Endometrium (tissue), 2 donors: ENCODE results near the gene SMTNL1.
A peak's percentile ranks its signal among the peaks of the same experiment; 100 is the strongest.
"Not testable (repeated sequence)": the region's sequence is repeated elsewhere in the genome, so short reads cannot be mapped to it uniquely, and the experiment has no call there.

Source experiments
- FAIRE-seq: peaks from 2 replicates; lab custom pipeline; 2012; peaks lifted over from hg19 to GRCh38; lab: Jason Lieb, UNC
- donor health status: control.
- donor health status: control.

Gene SMTNL1

DNA sequence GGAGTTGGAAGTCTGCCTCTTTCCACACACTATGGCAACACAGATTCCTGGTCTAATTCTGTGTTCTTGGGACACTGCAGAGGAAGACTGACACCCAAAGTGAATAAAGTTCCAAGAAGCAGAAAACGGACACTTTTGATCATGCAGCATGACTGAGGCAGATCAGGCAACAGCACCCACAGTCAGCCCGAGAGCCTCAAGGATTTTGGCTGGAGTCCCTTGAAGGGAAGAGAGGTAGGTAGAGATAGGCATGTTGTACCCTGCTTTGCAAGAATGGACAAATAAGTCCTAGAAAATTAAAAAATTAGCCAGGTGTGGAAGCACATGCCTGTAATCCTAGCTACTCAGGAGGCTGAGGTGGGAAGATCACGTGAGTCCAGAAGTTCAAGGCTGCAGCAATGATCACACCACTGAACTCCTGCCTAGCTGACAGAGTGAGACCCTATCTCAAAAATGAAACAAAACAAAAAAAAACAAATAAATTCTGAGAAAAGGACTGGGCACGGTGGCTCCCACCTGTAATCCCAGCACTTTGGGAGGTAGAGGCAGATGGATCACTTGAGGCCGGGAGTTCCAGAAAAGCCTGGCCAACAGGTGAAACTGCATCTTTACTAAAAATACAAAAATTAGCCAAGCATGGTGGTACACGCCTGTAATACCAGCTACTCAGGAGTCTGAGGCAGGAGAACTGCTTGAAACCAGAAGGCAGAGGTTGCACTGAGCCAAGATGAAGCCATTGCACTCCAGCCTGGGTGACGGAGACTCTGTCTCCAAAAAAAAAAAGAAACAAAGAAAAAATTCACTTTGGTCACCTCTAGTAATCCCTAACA is 28.8 kb upstream of the SMTNL1 start:
- FAIRE-seq: no peak

- no peak for FAIRE-seq
Measured at GRCh38 chr11:57511741-57512430, 25.5 kb upstream of the SMTNL1 start.

GRCh38 chr11:57512646-57513451 is 24.5 kb upstream of the SMTNL1 start:
- no peak for FAIRE-seq

- no peak for FAIRE-seq
Measured at GRCh38 chr11:57513452-57513795, 24.0 kb upstream of the SMTNL1 start.

GRCh38 chr11:57513911-57514537 is 23.4 kb upstream of the SMTNL1 start:
- FAIRE-seq: no peak

DNA sequence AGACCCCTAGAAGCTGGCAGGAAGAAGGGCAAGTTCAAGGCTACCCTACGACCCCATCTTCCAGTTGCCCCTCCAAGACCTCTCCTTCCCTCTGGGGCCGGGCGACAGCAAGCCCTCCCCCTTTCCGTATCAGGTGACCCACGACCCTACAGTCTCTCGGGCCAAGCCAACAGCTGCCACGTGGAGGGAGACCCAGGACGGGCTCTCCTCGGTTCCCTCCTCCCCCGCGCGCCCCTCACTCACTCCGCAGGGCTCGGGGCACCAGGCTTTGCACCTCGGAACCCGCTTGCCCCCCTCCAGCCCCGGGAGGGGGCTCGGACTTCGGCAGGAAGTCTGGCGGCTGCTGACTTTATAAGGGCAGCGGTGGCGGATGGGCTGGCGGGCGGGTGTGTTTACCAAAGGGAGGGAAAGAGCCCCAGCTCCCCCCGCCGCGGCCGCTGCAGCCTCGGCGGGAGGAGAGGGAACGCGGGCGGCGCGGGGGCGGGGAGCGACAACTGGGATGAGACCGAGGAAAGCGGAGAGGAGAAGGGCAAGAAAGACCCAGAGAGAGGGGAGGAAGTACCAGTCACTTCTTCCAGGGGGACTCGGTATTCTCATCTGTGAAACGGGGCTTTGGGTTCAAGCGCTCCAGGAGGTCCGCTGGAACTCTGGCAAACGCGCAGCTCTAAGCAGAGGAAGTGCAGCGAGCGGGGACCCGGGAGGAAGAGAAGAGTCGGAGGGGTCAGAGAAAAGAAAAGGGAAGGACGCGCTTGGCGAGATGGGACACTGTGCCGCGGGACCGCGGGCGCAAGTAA is 22.7 kb upstream of the SMTNL1 start:
- FAIRE-seq: no peak

DNA sequence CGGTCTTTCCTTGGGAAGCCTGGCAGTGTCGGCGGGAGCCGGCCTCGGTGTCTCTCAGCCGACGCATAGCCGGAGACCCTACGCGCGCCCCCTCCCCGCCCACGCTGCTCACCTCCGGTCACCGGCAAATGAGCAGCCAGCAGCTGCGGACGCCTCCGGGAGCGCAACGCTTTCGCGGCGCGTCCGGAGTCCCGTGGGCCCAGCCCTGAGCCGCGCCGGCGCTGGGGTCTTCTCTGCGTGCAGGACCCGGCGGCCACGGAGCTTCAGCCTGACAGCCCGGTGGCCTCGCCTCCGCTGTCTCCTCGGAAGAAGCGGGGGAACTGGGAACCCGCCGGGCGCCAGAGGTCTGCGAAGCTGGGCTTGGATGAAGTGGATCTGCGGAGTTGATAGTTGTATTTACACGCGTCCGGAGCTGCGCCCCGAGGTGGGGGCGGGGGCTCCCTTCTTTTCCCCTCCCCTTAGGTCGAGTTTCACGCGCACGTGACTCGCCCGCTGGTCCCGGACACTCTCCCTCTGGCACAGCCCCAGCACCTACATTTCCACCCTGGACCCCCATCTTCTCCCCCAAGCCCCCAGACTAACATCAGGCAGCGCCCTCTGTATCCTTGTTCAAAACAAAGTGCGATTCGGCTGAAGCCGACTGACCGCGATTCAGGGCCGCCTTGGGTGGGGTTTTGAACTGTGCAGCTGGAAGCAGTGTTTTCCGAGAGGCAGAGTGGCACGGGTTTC is 21.9 kb upstream of the SMTNL1 start, which contains the start of gene SLC43A1:
TSS of gene SLC43A1 (minus strand) at position 371 of the 729 bp plus-strand sequence. CDS start 1,591 bp downstream, outside the sequence.
- FAIRE-seq: no peak

DNA sequence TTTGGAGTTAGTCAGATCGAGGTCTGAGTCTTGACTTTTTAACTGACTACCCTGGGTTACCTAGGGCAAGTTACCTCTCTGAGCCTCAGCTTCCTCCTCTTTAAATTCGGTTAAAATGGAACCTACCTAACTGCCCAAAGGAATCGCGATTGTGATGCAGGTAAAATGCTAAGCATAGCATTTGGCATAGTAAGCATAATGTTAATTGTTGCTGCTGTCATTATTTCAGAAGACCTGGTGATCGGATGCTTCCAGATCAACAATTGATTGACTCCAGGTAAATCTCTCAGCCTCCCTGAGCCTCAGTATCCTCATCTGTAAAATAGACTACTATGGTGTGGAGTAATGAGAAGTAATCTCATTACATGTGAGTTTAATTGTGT is 21.3 kb upstream of the SMTNL1 start:
- no peak for FAIRE-seq

DNA sequence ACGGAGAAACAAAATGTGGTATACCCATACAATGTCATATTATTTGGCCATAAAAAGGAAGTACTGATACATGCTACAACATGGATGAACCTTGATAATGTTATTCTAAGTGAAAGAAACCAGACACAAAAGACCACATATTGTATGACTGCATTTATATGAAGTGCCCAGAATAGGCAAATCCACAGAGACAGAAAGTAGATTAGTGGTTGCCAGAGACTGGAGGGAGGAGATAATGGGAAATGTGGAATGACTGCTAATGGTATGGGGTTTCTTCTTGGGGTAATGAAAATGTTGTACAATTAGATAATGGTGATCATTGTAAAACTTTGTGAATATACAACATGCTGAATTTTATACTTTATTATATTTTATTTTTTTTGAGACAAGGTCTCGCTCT is 16.3 kb upstream of the SMTNL1 start:
- no peak for FAIRE-seq

- no peak for FAIRE-seq
Measured at GRCh38 chr11:57523419-57523818, 14.0 kb upstream of the SMTNL1 start.

DNA sequence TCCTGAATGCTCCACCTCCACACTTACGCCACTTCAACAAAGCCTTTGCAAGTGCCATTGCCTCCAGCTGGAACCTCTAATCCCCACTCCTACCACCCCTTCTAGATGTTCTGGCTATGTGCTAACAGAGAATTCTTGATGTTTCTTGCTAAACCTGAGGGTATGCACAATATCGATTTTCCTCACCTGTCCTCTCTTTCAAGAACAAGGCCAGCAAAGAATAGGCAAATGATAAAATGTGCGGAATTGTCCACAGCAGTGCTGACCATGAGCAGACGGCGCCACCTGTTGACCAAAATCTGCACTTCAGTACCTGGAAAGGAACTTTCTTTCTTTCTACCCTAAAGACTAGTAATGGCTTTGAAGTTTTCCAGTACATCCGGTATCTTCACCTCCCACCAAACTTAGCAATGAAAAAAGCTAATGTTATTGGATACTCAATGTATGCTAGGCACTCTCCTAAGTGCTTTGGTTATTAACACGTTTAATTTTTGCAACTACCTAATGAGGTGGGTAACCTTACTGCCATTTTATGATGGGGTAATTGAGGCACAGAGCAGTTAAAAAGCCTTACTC is 10.3 kb upstream of the SMTNL1 start:
- peak; percentile 53 for FAIRE-seq

GRCh38 chr11:57529012-57529411 is 8.4 kb upstream of the SMTNL1 start:
- FAIRE-seq: no peak

- no peak for FAIRE-seq
Measured at GRCh38 chr11:57530215-57530595, 7.2 kb upstream of the SMTNL1 start.

DNA sequence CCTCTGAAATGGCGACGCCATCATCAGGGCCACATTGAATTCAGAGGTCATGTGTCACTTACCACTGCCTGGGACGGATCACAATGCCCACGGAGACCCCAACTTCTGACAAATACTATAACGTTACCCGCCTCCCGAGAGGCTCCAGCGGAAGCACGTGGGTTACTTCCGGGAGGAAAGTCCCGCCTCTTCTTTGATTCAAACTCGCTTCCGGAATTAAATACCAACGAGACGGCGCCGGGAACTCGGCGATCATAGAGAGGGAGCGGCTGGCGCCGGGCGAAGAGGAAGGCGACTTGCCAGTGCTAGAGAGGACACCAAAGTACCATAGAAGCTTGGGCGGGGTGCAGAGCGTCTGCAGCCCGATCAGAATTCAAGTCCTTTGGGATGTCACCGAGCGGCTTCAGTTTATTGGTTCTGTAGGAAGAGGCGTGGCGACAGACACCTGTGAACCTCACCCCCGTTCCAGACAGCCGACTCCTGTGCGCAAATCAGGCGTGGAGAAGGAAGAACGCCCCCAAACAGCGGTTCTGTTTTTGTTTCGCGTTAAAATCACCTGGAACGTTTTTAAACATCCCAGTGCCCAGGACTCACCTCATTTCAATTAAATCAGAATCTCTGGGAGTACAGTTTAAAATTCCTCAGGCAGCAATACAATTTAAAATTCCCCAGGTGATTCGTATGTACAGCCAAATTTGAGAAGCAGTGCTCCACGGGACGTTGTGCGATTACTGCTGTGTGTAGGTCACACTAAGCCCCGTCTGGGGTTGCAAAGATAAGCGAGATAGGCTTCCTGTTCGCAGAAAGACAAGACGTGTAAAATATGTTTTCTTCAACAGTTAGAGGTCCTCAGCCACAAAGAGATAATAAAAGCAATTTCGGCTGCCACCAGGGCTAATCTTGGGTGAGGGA is 6.5 kb upstream of the SMTNL1 start, which contains the start of gene TIMM10:
TSS of gene TIMM10 (minus strand) at position 159 of the 912 bp plus-strand sequence. CDS start 565 bp downstream, outside the sequence.
- peak; percentile 96 for FAIRE-seq

GRCh38 chr11:57534449-57534848 is 2.9 kb upstream of the SMTNL1 start:
- FAIRE-seq: not testable (repeated sequence)

- no peak for FAIRE-seq
Measured at GRCh38 chr11:57539342-57539741, 1.9 kb downstream of the SMTNL1 start.

GRCh38 chr11:57541169-57541568 is 3.8 kb downstream of the SMTNL1 start:
- no peak for FAIRE-seq

- FAIRE-seq: no peak
Measured at GRCh38 chr11:57542582-57542981, 5.2 kb downstream of the SMTNL1 start.

DNA sequence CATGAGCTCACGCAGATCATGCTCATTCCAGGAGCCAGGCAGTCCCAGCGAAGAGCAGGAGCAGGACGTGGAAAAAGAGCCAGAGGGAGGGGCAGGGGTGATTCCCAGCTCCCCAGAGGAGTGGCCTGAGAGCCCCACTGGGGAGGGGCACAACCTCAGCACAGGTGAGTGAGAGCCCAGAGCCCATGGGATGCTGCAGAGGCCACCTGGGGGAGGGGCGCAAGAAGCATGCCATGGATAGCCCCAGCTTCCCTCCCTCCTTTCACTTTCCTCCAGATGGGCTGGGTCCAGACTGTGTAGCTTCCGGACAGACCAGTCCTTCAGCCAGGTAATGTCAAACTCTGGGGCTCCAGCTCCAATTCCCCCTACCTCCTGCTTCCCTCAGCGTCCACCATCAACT is 6.2 kb downstream of the SMTNL1 start:
- FAIRE-seq: no peak
